Mesothelial cell of epicardium (in vitro differentiated cells): ENCODE measurements around the gene ERGIC1. TPM values are rescaled to one million over a fixed set of nuclear protein-coding genes. Genes with fewer than 3 reads are reported as not detected.
A peak's percentile ranks its signal among the peaks of the same experiment; 100 is the strongest.

Experiments
- DNase-seq, 2 experiments: peaks; one replicate each; pipeline ENCODE4 v3.0.0; 2021; ENCODE audit warnings: low spot score in 2 of 2; ENCODE audit not compliant: unreplicated experiment in 2 of 2
- H3K27ac Mint-ChIP-seq: 2 replicates; pipeline ENCODE4 v1.8.0; 2021; ENCODE audit warnings: mixed read lengths
- H3K27me3 Mint-ChIP-seq: 2 replicates; pipeline ENCODE4 v1.8.0; 2021; ENCODE audit warnings: low read depth, mixed read lengths
- H3K36me3 Mint-ChIP-seq: 2 replicates; pipeline ENCODE4 v1.8.0; 2021; ENCODE audit warnings: mixed read lengths
- H3K4me1 Mint-ChIP-seq: 2 replicates; pipeline ENCODE4 v1.8.0; 2021; ENCODE audit warnings: mixed read lengths
- H3K4me3 Mint-ChIP-seq: 2 replicates; pipeline ENCODE4 v1.8.0; 2021; ENCODE audit warnings: mild to moderate bottlenecking, moderate library complexity, mixed read lengths
- H3K9me3 Mint-ChIP-seq: 2 replicates; pipeline ENCODE4 v1.8.0; 2021; ENCODE audit warnings: mixed read lengths
- total RNA-seq: library from RNA; stranded (reverse); gene quantifications from 3 replicates; pipeline ENCODE4 v1.2.1, GENCODE V29; 2021
- TF ChIP-seq, protein P1 (sequence below): fragments of 200-600 bp; sonication (generic); IDR thresholded peaks from one replicate; pipeline ENCODE4 v1.5.0; 2021; ENCODE audit warnings: antibody characterized with exemption; ENCODE audit not compliant: unreplicated experiment

ERGIC1 gene
- total RNA-seq, 1 donor from 2014 or later, result 107 TPM

DNA sequence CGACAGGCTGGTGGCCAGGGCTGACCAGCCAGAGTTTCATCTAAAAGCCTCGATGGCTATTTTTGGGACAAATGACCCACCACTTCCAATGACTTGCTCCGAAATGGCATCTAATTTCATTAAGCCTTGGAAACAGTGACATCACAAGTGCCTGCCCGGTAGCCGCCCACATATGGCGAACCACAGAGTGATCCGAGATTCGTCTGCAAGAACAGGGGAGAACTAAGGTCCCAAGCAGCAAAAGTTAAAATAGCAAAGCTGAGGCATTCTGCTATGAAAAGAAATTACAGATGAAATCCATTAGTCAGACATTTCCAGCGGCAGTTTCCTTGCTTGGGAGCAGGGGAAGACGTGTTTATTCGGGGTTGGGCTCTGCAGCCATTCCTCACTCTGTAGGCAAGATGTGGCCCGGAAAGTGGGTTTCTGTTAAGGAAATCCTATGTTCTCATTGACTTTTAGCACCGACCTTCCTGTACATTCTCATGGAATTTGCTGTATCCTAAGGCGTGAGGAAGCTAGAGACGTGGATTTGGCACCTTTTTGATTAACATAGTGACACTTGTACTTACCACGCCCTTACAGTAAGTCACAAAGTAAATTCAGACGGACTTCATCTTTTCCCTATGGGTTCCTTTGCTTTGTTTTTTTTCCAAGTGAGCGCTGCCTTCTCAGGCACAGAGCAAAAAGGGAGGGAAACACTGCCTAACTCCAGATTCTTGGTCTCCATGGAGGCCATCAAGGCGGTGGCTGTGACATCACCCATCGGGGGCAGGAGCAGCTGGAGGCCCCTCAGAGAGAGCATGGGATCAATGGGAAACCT lies 45.1 kb downstream of the ERGIC1 start:
- H3K36me3 Mint-ChIP-seq, result peaks cover 15% of the 10 kb centered on the region
- H3K9me3 Mint-ChIP-seq, result peaks cover 5% of the 10 kb centered on the region
- DNase-seq, result no peak
- no peaks in the 10 kb centered on the region for H3K27me3 Mint-ChIP-seq
- H3K4me1 Mint-ChIP-seq, result peaks cover 7% of the 10 kb centered on the region
- H3K27ac Mint-ChIP-seq, result peak overlapping the region; percentile 64
- H3K4me3 Mint-ChIP-seq, result no peak overlapping the region
- TF ChIP-seq, protein P1, sequence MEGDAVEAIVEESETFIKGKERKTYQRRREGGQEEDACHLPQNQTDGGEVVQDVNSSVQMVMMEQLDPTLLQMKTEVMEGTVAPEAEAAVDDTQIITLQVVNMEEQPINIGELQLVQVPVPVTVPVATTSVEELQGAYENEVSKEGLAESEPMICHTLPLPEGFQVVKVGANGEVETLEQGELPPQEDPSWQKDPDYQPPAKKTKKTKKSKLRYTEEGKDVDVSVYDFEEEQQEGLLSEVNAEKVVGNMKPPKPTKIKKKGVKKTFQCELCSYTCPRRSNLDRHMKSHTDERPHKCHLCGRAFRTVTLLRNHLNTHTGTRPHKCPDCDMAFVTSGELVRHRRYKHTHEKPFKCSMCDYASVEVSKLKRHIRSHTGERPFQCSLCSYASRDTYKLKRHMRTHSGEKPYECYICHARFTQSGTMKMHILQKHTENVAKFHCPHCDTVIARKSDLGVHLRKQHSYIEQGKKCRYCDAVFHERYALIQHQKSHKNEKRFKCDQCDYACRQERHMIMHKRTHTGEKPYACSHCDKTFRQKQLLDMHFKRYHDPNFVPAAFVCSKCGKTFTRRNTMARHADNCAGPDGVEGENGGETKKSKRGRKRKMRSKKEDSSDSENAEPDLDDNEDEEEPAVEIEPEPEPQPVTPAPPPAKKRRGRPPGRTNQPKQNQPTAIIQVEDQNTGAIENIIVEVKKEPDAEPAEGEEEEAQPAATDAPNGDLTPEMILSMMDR, result no peak

DNA sequence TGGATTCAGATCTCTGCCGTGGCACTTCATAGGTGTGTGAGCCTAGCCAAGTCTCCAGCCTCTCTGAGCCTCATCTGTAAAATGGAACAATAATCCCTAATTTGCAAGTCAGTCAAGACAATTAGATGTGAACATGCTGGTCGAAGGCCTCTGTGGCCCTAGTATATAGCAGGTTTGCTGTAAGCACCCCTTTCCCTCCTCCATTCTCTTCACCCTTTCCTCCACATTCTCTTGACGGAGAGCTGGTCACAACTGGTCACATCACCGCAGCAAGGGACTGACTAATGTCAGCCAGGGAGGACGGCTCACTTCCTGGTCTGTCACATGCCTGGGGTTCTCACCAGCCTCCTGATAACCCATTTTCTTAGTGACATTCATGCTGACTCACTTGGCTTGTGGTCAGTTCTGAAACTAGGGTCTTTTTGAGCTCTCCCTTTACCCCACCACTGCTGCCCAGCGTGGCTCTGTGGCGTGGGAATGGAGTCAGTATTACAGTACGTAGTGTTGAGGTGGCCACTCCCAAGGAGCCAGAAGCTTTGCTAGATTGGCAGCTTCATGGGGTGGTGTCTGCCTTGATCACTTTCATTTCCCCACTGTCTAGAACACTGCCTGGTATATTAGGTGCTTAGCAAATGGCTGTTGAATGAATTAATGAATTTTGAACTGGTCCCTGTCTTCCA lies 47.8 kb downstream of the ERGIC1 start:
- Mint-ChIP-seq H3K9me3 (peaks cover 5% of the 10 kb centered on the region), H3K27me3 (no peaks in the 10 kb centered on the region), H3K27ac (no peak overlapping the region), H3K4me3 (no peak overlapping the region), H3K4me1 (peaks cover 23% of the 10 kb centered on the region), H3K36me3 (peaks cover 18% of the 10 kb centered on the region)
- no peak for DNase-seq
- TF ChIP-seq, protein P1, result no peak

DNA sequence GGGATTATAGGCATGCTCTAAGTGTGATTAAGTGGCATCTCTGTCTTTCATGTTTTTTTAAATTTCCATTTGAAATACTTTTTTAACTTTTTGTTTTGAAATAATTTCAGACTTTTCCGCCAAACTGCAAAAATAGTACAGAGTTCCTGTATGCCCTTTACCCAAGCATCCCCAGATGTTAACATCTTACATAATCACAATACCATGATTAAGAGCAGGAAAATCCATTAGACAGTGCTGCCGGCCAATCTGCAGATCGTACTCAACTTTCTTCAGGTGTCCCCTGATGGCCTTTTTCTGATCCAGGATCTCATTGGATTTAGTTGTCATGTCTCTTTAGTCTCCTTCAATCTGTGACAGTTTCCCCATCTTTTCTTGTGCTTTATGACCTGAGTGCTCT lies 49.0 kb downstream of the ERGIC1 start:
- H3K4me1 Mint-ChIP-seq, result peaks cover 35% of the 10 kb centered on the region
- TF ChIP-seq, protein P1, result no peak
- H3K27ac Mint-ChIP-seq, result peak overlapping the region; percentile 11
- DNase-seq, result no peak
- H3K36me3 Mint-ChIP-seq, result peaks cover 18% of the 10 kb centered on the region
- H3K27me3 Mint-ChIP-seq, result no peaks in the 10 kb centered on the region
- H3K4me3 Mint-ChIP-seq, result no peak overlapping the region
- H3K9me3 Mint-ChIP-seq, result peaks cover 5% of the 10 kb centered on the region

DNA sequence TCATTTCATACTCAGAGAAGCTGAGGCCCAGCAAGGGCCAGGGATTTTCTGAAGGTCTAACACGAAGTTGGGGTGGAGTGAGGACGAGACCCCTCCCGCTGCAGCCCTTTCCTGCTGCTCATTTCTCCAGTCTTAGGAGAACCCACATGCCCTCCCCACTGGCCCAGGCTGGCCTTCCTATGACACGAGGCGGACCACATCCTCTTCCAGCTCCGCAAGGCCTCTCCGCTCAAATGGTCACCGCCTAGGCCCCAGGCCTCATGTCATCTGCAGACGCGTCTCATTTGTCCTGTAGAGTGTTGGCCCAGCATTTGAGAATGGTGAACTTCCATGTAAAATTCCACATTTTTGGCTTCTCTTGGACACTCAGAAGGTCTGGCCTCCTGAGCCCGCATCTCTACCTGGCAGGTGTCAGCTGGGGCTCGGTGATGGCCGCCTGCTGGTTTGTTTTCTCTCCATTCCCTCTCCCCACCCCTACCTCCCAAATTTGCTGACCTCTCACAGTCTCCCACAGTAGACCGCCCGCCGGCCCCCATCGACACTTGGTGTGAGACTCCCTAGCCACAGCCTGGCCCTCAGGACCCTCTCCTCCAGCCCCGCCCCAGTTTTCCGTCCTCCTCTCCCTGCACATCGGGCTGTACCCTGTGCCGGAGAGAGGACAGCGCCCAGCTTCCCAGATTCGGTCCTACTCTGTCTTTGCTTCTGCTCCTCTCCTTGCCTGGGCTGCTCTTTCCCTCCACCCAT lies 51.7 kb downstream of the ERGIC1 start:
- peak overlapping the region; percentile 98 for H3K27ac Mint-ChIP-seq
- H3K4me3 Mint-ChIP-seq, result no peak overlapping the region
- no peak for DNase-seq
- TF ChIP-seq, protein P1, result no peak
- H3K9me3 Mint-ChIP-seq, result peaks cover 5% of the 10 kb centered on the region
- H3K4me1 Mint-ChIP-seq, result peaks cover 30% of the 10 kb centered on the region
- H3K27me3 Mint-ChIP-seq, result no peaks in the 10 kb centered on the region
- H3K36me3 Mint-ChIP-seq, result peaks cover 32% of the 10 kb centered on the region

DNA sequence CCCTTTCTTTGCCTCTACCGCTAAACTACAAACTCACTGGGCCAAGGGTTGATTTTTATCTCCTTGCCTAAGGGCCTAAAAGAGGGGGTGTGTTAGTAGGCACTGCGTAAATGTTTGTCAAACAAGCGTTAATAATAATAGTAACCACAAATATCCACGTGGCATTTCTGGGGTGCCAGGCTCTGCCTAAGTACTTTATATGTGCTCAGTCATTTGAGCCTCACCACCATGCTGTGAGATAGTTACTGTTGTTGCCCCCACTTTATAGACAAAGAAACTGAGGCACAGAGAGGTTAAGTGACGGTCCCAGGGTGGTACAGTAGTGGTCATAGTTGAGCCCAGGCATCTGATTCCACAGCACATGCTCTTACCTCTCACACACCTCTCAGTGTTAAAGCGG lies 52.4 kb downstream of the ERGIC1 start:
- Mint-ChIP-seq H3K27ac (peak overlapping the region; percentile 98), H3K36me3 (peaks cover 32% of the 10 kb centered on the region), H3K27me3 (no peaks in the 10 kb centered on the region), H3K9me3 (peaks cover 5% of the 10 kb centered on the region), H3K4me1 (peaks cover 30% of the 10 kb centered on the region), H3K4me3 (no peak overlapping the region)
- no peak for DNase-seq
- TF ChIP-seq, protein P1, result no peak
